Tibial nerve (tissue), 3 donors: ENCODE results near the gene MS4A18.

ENCODE experiments used
- CTCF ChIP-seq, 5 experiments: fragments of 200-600 bp in 3 of 5; fragments of 450-650 bp in 2 of 5; sonication (generic) in 3 of 5; IDR thresholded peaks; one replicate each; pipeline ENCODE4 v1.5.1; 2016 to 2019; ENCODE audit warnings: antibody characterized with exemption in 5 of 5, mild to moderate bottlenecking in 3 of 5, moderate library complexity in 2 of 5
- POLR2A ChIP-seq, 2 donors: fragments of 450-650 bp; IDR thresholded peaks; one replicate each; pipeline ENCODE4 v1.6.1; 2017; ENCODE audit warnings: antibody characterized with exemption in 2 of 2, mild to moderate bottlenecking in 2 of 2, moderate library complexity in 2 of 2

- TF ChIP-seq CTCF (IDR thresholded peaks at IDR 0.05) (no peak), POLR2A (IDR thresholded peaks at IDR 0.05) (no peak)
These were observed 14.0 kb upstream of the MS4A18 start for GRCh38 chr11:60710482-60710881.
